Regular cardiac myocyte (primary cell): ENCODE measurements around the gene DPEP2NB. TPM values are rescaled to one million over a fixed set of nuclear protein-coding genes. Genes with fewer than 3 reads are reported as not detected.

Experiments
- total RNA-seq: library from RNA; depleted of rRNA; stranded (reverse); fragments of >200 nt; gene quantifications from 2 replicates; pipeline ENCODE4 v1.2.3, GENCODE V29; 2014

Gene DPEP2NB, protein sequence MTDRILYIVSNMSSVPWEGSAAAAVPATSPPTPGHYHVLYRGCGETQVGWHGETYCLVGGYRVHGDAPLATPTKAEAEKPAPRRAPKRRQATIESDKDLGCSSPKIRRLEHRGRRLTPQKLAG
- total RNA-seq = not detected in 2 replicates

GRCh38 chr16:68015681-68016080 is at the start of gene DPEP2NB:
Gene DPEP2NB (minus strand): TSS chr16:68015911. CDS start chr16:68015770, 141 bp downstream.

GRCh38 chr16:68022728-68023537 is 7.2 kb upstream of the DPEP2NB start, which contains the start of the genes DDX28 and DUS2:
Gene DDX28 (minus strand): TSS chr16:68023232. CDS start chr16:68023202, 30 bp downstream.
Gene DUS2 (plus strand): TSS chr16:68023284. CDS start chr16:68038024, 14,740 bp downstream.

GRCh38 chr16:67998779-67999688 is 16.7 kb downstream of the DPEP2NB start, which contains the start of gene DPEP2:
Gene DPEP2 (minus strand): TSS chr16:67999484. CDS start chr16:67993212, 6,272 bp downstream.

GRCh38 chr16:67979955-67980678 is 35.6 kb downstream of the DPEP2NB start, which contains the start of gene DPEP3:
Gene DPEP3 (minus strand): TSS chr16:67980499. CDS start chr16:67980380, 119 bp downstream.

DNA sequence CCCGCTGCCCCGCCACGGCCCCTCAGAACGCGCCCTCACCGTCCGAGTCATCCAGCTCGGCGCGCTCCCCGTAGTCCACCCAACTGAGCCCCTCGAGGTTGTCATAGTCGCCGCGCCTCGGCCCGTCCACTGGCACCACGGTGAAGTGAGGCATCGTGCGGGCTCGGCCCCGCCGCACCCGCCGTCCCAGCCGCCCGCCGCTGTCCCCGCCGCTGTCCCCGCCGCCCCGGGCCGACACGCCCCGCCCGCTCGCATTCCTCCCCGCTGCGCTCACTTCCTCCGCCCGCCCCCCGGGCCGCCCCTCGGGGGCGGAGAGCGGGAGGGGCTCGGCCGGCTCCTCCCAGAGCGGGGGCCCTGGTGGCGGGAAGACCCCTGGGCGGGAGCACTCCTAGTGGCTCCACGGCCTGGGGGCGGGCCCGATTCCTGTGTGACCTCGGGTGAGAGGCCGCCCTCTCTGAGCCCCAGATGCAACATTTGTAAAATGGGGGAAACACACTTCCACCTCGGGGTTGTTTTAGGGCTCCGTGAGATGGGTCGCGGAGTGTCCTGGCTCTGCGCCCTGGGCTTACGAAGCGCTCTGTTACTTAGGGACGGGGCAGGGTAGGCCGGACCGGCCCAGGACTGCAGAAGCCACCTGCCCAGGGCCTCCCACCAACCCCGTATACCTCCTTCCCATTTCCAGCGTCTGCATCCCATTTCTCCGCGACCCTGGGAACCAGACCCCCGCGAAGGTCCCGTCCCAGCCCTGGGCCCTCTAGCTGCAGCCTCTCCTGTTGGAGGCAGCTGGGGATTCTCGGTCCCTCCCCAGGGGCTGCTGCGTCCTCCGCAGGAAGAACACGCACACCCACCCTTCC is 47.1 kb downstream of the DPEP2NB start, which contains the start of gene SLC12A4:
TSS of gene SLC12A4 (minus strand) at position 238 of the 854 bp plus-strand sequence. CDS start at position 154, 84 bp downstream.

Other genes starting within 250 kb of the DPEP2NB start
- gene RANBP10, start 209.4 kb downstream of the DPEP2NB start, total RNA-seq = 3.1 and 3.8 TPM in 2 replicates
- 0.38 and 1.1 TPM in 2 replicates for gene TSNAXIP1, start 209.0 kb downstream of the DPEP2NB start, total RNA-seq
- gene THAP11, start 173.6 kb downstream of the DPEP2NB start, total RNA-seq = 34.7 and 39.5 TPM in 2 replicates
- 153 and 331 TPM in 2 replicates for gene NUTF2, start 169.0 kb downstream of the DPEP2NB start, total RNA-seq
- gene CENPT, start 168.2 kb downstream of the DPEP2NB start, total RNA-seq = 24.2 and 40.6 TPM in 2 replicates
- 32.7 and 59.4 TPM in 2 replicates for gene EDC4, start 142.9 kb downstream of the DPEP2NB start, total RNA-seq
- gene NRN1L, start 131.0 kb downstream of the DPEP2NB start, total RNA-seq = not detected in 2 replicates
- 13.5 and 14.8 TPM in 2 replicates for gene PSKH1, start 122.7 kb downstream of the DPEP2NB start, total RNA-seq
- gene CTRL, start 84.0 kb downstream of the DPEP2NB start, total RNA-seq = 0.56 and 0.96 TPM in 2 replicates
- 47.9 and 55.8 TPM in 2 replicates for gene PSMB10, start 79.1 kb downstream of the DPEP2NB start, total RNA-seq
- gene LCAT, start 71.8 kb downstream of the DPEP2NB start, total RNA-seq = 3.1 and 8.5 TPM in 2 replicates
- gene SLC12A4, start 47.3 kb downstream of the DPEP2NB start, total RNA-seq = 103 and 122 TPM in 2 replicates
- gene DPEP3, start 35.4 kb downstream of the DPEP2NB start, total RNA-seq = not detected in 2 replicates
- gene DPEP2, start 16.4 kb downstream of the DPEP2NB start, total RNA-seq = under 0.01 TPM in 1 of 2 replicates, not detected in the other
- gene DDX28, start 7.3 kb upstream of the DPEP2NB start, total RNA-seq = 6.2 and 10.2 TPM in 2 replicates
- 14.4 and 23.2 TPM in 2 replicates for gene DUS2, start 7.4 kb upstream of the DPEP2NB start, total RNA-seq
- 9.2 and 12.1 TPM in 2 replicates for gene NFATC3, start 69.5 kb upstream of the DPEP2NB start, total RNA-seq
- under 0.01 and 0.28 TPM in 2 replicates for gene ESRP2, start 220.2 kb upstream of the DPEP2NB start, total RNA-seq
- 22.8 and 40.9 TPM in 2 replicates for gene PLA2G15, start 229.5 kb upstream of the DPEP2NB start, total RNA-seq
- gene SLC7A6, start 248.6 kb upstream of the DPEP2NB start, total RNA-seq = 16.6 and 20.5 TPM in 2 replicates